NCI-H187 (cell line): ENCODE measurements around the gene ACTR1B.
"Not testable (repeated sequence)": the region's sequence is repeated elsewhere in the genome, so short reads cannot be mapped to it uniquely, and the experiment has no call there.

Experiments used
- DNase-seq, 2 experiments: peaks; one replicate each; lab custom pipeline; 2025; lab: John Stamatoyannopoulos, UW

Gene ACTR1B

GRCh38 chr2:97688062-97688827 is 24.4 kb upstream of the ACTR1B start:
- no peak for DNase-seq

GRCh38 chr2:97687235-97687634 is 23.4 kb upstream of the ACTR1B start:
- not testable (repeated sequence) for DNase-seq

GRCh38 chr2:97678298-97678697 is 14.5 kb upstream of the ACTR1B start:
- no peak for DNase-seq

GRCh38 chr2:97677480-97677879 is 13.6 kb upstream of the ACTR1B start:
- no peak for DNase-seq

GRCh38 chr2:97676620-97677019 is 12.8 kb upstream of the ACTR1B start:
- no peak for DNase-seq

- DNase-seq, result no peak
Measured at GRCh38 chr2:97675430-97676113, 11.7 kb upstream of the ACTR1B start.

GRCh38 chr2:97673915-97674283 is 10.1 kb upstream of the ACTR1B start:
- DNase-seq, result no peak

- DNase-seq, result no peak
Measured at GRCh38 chr2:97673182-97673914, 9.5 kb upstream of the ACTR1B start.

GRCh38 chr2:97672606-97673140 is 8.8 kb upstream of the ACTR1B start:
- not testable (repeated sequence) for DNase-seq

- DNase-seq, result no peak
Measured at GRCh38 chr2:97671526-97671925, 7.7 kb upstream of the ACTR1B start.

- no peak for DNase-seq
Measured at GRCh38 chr2:97670471-97670870, 6.6 kb upstream of the ACTR1B start.

- DNase-seq, result no peak
Measured at GRCh38 chr2:97669448-97669847, 5.6 kb upstream of the ACTR1B start, which contains the start of gene C2orf92. Gene C2orf92, plus strand, starts transcription at chr2:97669713. Its CDS starts 76 bp downstream, at chr2:97669789.

GRCh38 chr2:97664636-97664970 is 759 bp upstream of the ACTR1B start:
- no peak for DNase-seq

GRCh38 chr2:97663626-97663961 is 250 bp downstream of the ACTR1B start:
- DNase-seq, result no peak

- DNase-seq, result peak; percentile 36 to 40
Measured at GRCh38 chr2:97662895-97663625, 784 bp downstream of the ACTR1B start.

GRCh38 chr2:97662386-97662894 is 1.4 kb downstream of the ACTR1B start:
- no peak for DNase-seq

GRCh38 chr2:97661927-97662326 is 1.9 kb downstream of the ACTR1B start:
- no peak for DNase-seq

- no peak for DNase-seq
Measured at GRCh38 chr2:97660775-97661389, 3.0 kb downstream of the ACTR1B start.

- no peak for DNase-seq
Measured at GRCh38 chr2:97660044-97660774, 3.6 kb downstream of the ACTR1B start.

GRCh38 chr2:97659256-97660043 is 4.4 kb downstream of the ACTR1B start:
- no peak for DNase-seq
